IPS DF 6.9 (cell line): ENCODE results near the gene CAMSAP1.

Experiments used
- DNase-seq: peaks from one replicate; pipeline ENCODE4 v3.0.0-alpha.2; 2013; ENCODE audit warnings: low read depth, low spot score
- H3K27ac ChIP-seq: one replicate; pipeline ENCODE4 v1.5.1; 2013; ENCODE audit warnings: low read length, control low read depth
- H3K27me3 ChIP-seq: 2 replicates; pipeline ENCODE4 v1.6.1; 2013; ENCODE audit warnings: mild to moderate bottlenecking, low read length; ENCODE audit not compliant: control insufficient read depth, insufficient read depth
- H3K36me3 ChIP-seq: 2 replicates; pipeline ENCODE4 v1.6.1; 2013; ENCODE audit warnings: low read length; ENCODE audit not compliant: control insufficient read depth, insufficient read depth
- H3K4me1 ChIP-seq: 2 replicates; pipeline ENCODE4 v1.6.1; 2013; ENCODE audit warnings: low read length; ENCODE audit not compliant: control insufficient read depth, insufficient read depth
- H3K4me3 ChIP-seq: 2 replicates; pipeline ENCODE4 v1.5.1; 2013; ENCODE audit warnings: mild to moderate bottlenecking, low read length
- H3K9me3 ChIP-seq: 2 replicates; pipeline ENCODE4 v1.6.1; 2013; ENCODE audit warnings: low read length, inconsistent platforms; ENCODE audit not compliant: control insufficient read depth, insufficient read depth
- WGBS: extraction: QIAGEN DNeasy Blood & Tissue Kit; methylation state at CpG from one replicate; pipeline ENCODE4 v1.1.7; 2013; ENCODE audit warnings: mixed read lengths, missing lambda C conversion rate; ENCODE audit not compliant: insufficient read length, insufficient coverage; 5-methylcytosine and 5-hydroxymethylcytosine counted together

Gene CAMSAP1

DNA sequence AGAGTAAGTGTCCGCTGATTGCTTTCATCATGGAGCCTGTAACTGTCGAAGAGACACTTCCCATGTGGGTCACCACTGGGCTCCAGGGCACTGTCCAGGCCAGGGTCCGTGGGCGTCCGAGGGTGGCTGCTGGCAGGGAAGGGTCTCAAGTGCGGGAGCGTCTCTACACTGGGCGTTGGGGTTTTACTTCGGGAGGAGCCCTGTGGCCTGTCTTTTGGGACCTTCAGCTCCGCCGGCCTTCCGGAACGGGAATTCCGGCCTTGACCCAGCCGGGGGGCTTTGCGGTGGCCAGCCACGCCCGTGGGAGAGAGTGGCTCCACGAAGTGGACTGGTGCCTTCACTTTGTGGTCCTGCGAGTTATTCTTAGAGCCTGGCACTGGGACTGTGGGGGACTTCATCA is 86.2 kb downstream of the CAMSAP1 start:
- Histone ChIP-seq H3K27me3 (no peaks in the 10 kb centered on the region), H3K4me1 (no peaks in the 10 kb centered on the region), H3K4me3 (no peak overlapping the region), H3K27ac (no peak overlapping the region), H3K36me3 (peaks cover 51% of the 10 kb centered on the region), H3K9me3 (no peaks in the 10 kb centered on the region)
- no CpG with 5 or more reads among the region's 20 CpGs for WGBS
- DNase-seq, result no peak

GRCh38 chr9:135820661-135821060 is 86.7 kb downstream of the CAMSAP1 start:
- Histone ChIP-seq H3K27me3 (no peaks in the 10 kb centered on the region), H3K4me3 (no peak overlapping the region), H3K27ac (no peak overlapping the region), H3K36me3 (peaks cover 55% of the 10 kb centered on the region), H3K4me1 (no peaks in the 10 kb centered on the region), H3K9me3 (no peaks in the 10 kb centered on the region)
- no peak for DNase-seq
- no CpG with 5 or more reads among the region's 18 CpGs for WGBS

DNA sequence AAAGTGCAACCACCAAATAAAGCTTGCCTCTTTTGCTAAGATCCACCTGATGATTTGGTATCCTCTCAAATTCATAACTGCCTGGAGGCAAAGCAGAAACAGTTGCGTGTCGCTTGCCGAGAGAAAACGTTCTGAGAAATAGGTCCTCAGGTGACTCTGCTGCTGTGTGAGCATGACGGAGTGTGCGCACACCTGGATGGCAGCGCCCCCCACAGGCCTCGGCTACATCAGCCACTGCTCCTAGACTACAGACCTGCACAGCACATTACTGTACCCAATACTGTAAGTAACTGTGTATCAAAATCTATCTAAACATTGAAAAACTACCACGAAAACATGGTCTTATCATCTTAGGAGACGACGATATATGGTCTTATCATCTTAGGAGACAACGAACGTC is 87.4 kb downstream of the CAMSAP1 start:
- H3K9me3 ChIP-seq, result no peaks in the 10 kb centered on the region
- H3K4me3 ChIP-seq, result no peak overlapping the region
- DNase-seq, result no peak
- no peak overlapping the region for H3K27ac ChIP-seq
- WGBS, result no CpG with 5 or more reads among the region's 13 CpGs
- no peaks in the 10 kb centered on the region for H3K4me1 ChIP-seq
- no peaks in the 10 kb centered on the region for H3K27me3 ChIP-seq
- H3K36me3 ChIP-seq, result peaks cover 55% of the 10 kb centered on the region

GRCh38 chr9:135818718-135819475 is 88.4 kb downstream of the CAMSAP1 start:
- WGBS, result no CpG with 5 or more reads among the region's 43 CpGs
- Histone ChIP-seq H3K36me3 (peaks cover 62% of the 10 kb centered on the region), H3K27me3 (no peaks in the 10 kb centered on the region)

DNA sequence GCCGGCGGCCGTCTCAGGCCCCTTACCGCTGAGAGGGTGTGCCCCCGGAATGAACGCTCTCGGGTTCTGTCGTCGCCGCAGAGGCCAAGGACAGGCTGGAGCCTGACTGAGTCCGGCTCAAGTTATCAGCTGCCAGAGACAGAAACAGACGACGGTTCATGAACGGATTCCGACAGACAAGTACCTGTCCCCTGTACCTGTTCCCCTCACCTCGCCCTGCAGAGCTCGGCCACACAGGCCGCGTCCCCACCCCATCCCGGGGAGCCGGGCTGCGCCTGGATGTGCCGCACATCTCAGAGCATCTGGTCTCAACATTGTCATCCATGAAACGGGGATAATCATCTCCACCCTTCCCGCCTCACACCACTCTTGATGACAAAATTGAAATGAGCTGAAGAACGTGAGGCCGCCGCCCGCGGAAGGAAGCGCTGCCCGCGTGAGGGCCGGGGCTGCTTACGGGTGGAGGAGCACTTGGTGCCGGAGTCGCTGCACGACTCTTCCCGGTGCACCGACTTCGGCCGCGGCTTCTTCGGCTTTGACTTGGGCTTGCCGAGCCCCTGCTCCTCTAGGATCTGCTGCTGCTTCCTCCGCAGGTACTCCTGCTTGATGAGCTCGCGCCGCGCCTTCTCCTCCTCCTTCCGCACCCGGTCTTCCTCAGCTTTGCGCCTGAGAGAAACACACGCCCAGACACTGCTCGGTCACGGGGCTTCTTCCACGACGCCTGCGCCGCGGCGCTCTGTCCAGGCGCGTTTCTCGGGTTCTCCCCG is 89.2 kb downstream of the CAMSAP1 start:
- DNase-seq, result no peak
- Histone ChIP-seq H3K4me1 (no peaks in the 10 kb centered on the region), H3K27me3 (no peaks in the 10 kb centered on the region), H3K36me3 (peaks cover 64% of the 10 kb centered on the region), H3K9me3 (no peaks in the 10 kb centered on the region), H3K27ac (no peak overlapping the region), H3K4me3 (no peak overlapping the region)
- WGBS, result no CpG with 5 or more reads among the region's 66 CpGs

More at GRCh38 chr9:135818718-135819475, 88.4 kb downstream of the CAMSAP1 start:
- Histone ChIP-seq H3K9me3 (no peaks in the 10 kb centered on the region), H3K4me3 (no peak overlapping the region), H3K27ac (no peak overlapping the region), H3K4me1 (no peaks in the 10 kb centered on the region)
- DNase-seq, result no peak

- H3K4me3 ChIP-seq, result no peak overlapping the region
- no peak for DNase-seq
- no CpG with 5 or more reads among the region's 12 CpGs for WGBS
- H3K4me1 ChIP-seq, result no peaks in the 10 kb centered on the region
- no peak overlapping the region for H3K27ac ChIP-seq
- H3K9me3 ChIP-seq, result no peaks in the 10 kb centered on the region
- no peaks in the 10 kb centered on the region for H3K27me3 ChIP-seq
- H3K36me3 ChIP-seq, result peaks cover 53% of the 10 kb centered on the region
Measured at GRCh38 chr9:135816651-135816970, 90.7 kb downstream of the CAMSAP1 start.

- no peaks in the 10 kb centered on the region for H3K27me3 ChIP-seq
- no CpG with 5 or more reads among the region's 28 CpGs for WGBS
- H3K4me1 ChIP-seq, result no peaks in the 10 kb centered on the region
- H3K27ac ChIP-seq, result no peak overlapping the region
- H3K9me3 ChIP-seq, result no peaks in the 10 kb centered on the region
- DNase-seq, result no peak
- H3K4me3 ChIP-seq, result no peak overlapping the region
- H3K36me3 ChIP-seq, result peaks cover 54% of the 10 kb centered on the region
Measured at GRCh38 chr9:135815830-135816650, 91.3 kb downstream of the CAMSAP1 start.

DNA sequence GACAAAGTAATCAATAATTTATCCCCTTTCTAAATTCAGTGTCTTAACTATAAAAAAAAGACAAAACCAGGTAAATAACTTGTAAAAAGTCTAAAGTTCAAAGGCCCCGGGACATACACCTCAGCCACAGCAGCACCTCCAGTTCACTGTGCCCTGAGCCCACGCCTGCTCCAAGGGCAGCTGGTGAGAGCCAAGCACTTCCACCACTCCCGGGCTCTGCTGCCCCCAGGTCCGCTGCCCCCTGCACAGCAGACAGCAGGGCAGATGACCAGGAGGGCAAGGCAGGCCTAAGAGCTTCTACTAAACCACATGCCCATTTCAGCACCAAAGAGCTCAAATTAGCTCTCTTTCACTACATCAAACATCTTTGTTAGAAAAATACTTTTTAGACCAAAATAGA is 91.9 kb downstream of the CAMSAP1 start:
- Histone ChIP-seq H3K9me3 (no peaks in the 10 kb centered on the region), H3K27ac (no peak overlapping the region), H3K4me3 (no peak overlapping the region), H3K27me3 (no peaks in the 10 kb centered on the region), H3K4me1 (no peaks in the 10 kb centered on the region), H3K36me3 (peaks cover 51% of the 10 kb centered on the region)
- no CpG with 5 or more reads among the region's 4 CpGs for WGBS
- DNase-seq, result no peak

DNA sequence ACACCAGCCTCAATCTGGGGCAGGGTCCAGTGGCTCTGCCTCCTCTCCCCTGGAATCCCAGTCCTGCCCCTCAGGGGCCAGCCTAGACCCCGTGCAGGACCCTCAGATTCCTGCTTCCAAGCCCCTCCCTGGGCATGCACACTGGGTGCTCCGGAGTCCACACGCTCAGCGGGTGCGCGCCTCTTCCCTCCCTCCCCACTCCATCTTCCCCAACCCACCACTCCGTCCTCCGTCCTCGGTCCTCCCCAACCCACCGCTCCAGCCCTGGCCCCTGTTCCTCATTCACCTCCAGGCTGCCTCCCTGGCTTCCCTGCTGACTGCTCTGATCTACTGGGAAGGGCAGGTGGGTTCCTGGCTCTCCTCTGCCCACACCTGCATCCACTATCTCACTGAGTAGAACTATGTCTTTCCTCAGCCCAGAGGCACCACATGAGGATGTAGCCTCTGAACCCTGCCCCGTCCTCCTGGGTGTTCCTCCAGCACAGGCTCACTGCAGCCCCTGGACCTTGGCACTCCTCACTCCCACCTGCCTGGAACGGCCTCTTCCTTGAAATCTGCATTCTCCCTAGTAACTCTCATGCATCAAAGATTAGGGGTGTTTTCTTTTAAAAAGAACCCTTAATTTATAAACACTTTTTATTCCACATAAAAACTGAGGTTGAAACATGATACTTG is 92.8 kb downstream of the CAMSAP1 start:
- WGBS, result no CpG with 5 or more reads among the region's 12 CpGs
- no peak for DNase-seq
- Histone ChIP-seq H3K4me1 (no peaks in the 10 kb centered on the region), H3K27ac (no peak overlapping the region), H3K27me3 (no peaks in the 10 kb centered on the region), H3K36me3 (peaks cover 51% of the 10 kb centered on the region), H3K9me3 (no peaks in the 10 kb centered on the region), H3K4me3 (no peak overlapping the region)

DNA sequence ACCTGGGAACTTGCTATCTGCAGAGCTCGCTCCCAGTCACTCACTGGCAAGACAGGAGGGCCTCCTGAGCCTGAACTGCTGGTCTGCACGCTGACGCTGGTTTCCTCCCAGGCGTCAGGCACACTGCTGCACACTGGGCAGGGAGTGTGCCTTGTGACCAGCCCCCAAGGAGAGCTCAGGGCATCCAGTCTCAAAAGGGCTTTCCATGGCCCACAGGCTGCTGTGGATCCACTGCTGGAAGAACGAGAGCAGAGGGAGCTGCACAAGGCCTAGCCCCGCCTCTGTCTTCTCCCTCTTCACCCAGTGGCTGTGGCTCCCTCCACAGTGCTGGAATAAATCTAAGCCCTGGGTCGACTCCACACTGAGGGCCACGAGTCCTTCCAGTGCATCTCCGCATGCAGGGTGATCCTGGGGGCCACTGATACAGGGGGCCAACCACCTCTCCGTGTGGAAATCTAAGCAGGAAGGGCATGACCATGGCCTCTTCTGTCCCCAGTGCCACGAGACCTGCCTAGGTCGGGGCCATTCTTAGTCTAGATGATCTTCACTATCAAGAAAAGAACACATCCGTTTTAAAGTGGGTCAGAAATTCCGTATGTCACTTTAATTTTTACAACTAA is 93.6 kb downstream of the CAMSAP1 start:
- Histone ChIP-seq H3K27ac (no peak overlapping the region), H3K27me3 (no peaks in the 10 kb centered on the region), H3K36me3 (peaks cover 48% of the 10 kb centered on the region), H3K4me3 (no peak overlapping the region), H3K4me1 (no peaks in the 10 kb centered on the region), H3K9me3 (no peaks in the 10 kb centered on the region)
- no peak for DNase-seq
- WGBS, result no CpG with 5 or more reads among the region's 14 CpGs
